ENCODE measurements around the gene PHKA2.

Gene PHKA2

GRCh38 chrX:18920566-18920965 lies 63.3 kb downstream of the PHKA2 start:
- H3K27ac ChIP-seq, result no peak overlapping the region
- no peaks in the 10 kb centered on the region for H3K9me3 ChIP-seq (ENCODE audit: control insufficient read depth, low read length)
- no peak overlapping the region for H3K4me3 ChIP-seq (ENCODE audit: low read depth, low read length)
- no peaks in the 10 kb centered on the region for H3K79me2 ChIP-seq
- TF ChIP-seq CTCF (IDR thresholded peaks at IDR 0.05), result no peak
- H3K4me1 ChIP-seq, result no peaks in the 10 kb centered on the region
- H2AFZ ChIP-seq, result no peak overlapping the region
- H3K4me2 ChIP-seq (ENCODE audit: low read length), result no peak overlapping the region
- H3K27me3 ChIP-seq (ENCODE audit: control insufficient read depth, insufficient read depth, low read length), result no peaks in the 10 kb centered on the region
- no peaks in the 10 kb centered on the region for H3K36me3 ChIP-seq (ENCODE audit: control insufficient read depth, insufficient read depth, low read length)
- no peak overlapping the region for H3K9ac ChIP-seq

GRCh38 chrX:18920079-18920478 lies 63.8 kb downstream of the PHKA2 start:
- Histone ChIP-seq H3K79me2 (no peaks in the 10 kb centered on the region), H3K9me3 (ENCODE audit: control insufficient read depth, low read length) (no peaks in the 10 kb centered on the region), H3K4me2 (ENCODE audit: low read length) (no peak overlapping the region), H3K36me3 (ENCODE audit: control insufficient read depth, insufficient read depth, low read length) (no peaks in the 10 kb centered on the region), H3K9ac (no peak overlapping the region), H3K4me3 (ENCODE audit: low read depth, low read length) (no peak overlapping the region), H3K27ac (no peak overlapping the region), H3K27me3 (ENCODE audit: control insufficient read depth, insufficient read depth, low read length) (no peaks in the 10 kb centered on the region), H3K4me1 (no peaks in the 10 kb centered on the region), H2AFZ (no peak overlapping the region)
- TF ChIP-seq CTCF (IDR thresholded peaks at IDR 0.05), result no peak

GRCh38 chrX:18917831-18918230 lies 66.1 kb downstream of the PHKA2 start:
- Histone ChIP-seq H3K4me1 (no peaks in the 10 kb centered on the region), H3K36me3 (ENCODE audit: control insufficient read depth, insufficient read depth, low read length) (no peaks in the 10 kb centered on the region), H3K9ac (no peak overlapping the region), H3K9me3 (ENCODE audit: control insufficient read depth, low read length) (no peaks in the 10 kb centered on the region), H2AFZ (no peak overlapping the region), H3K79me2 (no peaks in the 10 kb centered on the region), H3K27ac (no peak overlapping the region), H3K27me3 (ENCODE audit: control insufficient read depth, insufficient read depth, low read length) (no peaks in the 10 kb centered on the region), H3K4me2 (ENCODE audit: low read length) (no peak overlapping the region), H3K4me3 (ENCODE audit: low read depth, low read length) (no peak overlapping the region)
- no peak for TF ChIP-seq CTCF (IDR thresholded peaks at IDR 0.05)

GRCh38 chrX:18906286-18906685 lies 77.6 kb downstream of the PHKA2 start:
- TF ChIP-seq CTCF (IDR thresholded peaks at IDR 0.05), result no peak
- no peak overlapping the region for H3K27ac ChIP-seq
- H3K4me1 ChIP-seq, result no peaks in the 10 kb centered on the region
- H3K4me2 ChIP-seq (ENCODE audit: low read length), result no peak overlapping the region
- no peak overlapping the region for H2AFZ ChIP-seq
- H3K27me3 ChIP-seq (ENCODE audit: control insufficient read depth, insufficient read depth, low read length), result no peaks in the 10 kb centered on the region
- no peaks in the 10 kb centered on the region for H3K36me3 ChIP-seq (ENCODE audit: control insufficient read depth, insufficient read depth, low read length)
- no peak overlapping the region for H3K9ac ChIP-seq
- H3K9me3 ChIP-seq (ENCODE audit: control insufficient read depth, low read length), result no peaks in the 10 kb centered on the region
- H3K4me3 ChIP-seq (ENCODE audit: low read depth, low read length), result no peak overlapping the region
- H3K79me2 ChIP-seq, result no peaks in the 10 kb centered on the region

- no peak overlapping the region for H3K4me3 ChIP-seq (ENCODE audit: low read depth, low read length)
- H3K79me2 ChIP-seq, result no peaks in the 10 kb centered on the region
- H3K9me3 ChIP-seq (ENCODE audit: control insufficient read depth, low read length), result no peaks in the 10 kb centered on the region
- no peak overlapping the region for H3K27ac ChIP-seq
- TF ChIP-seq CTCF (IDR thresholded peaks at IDR 0.05), result no peak
- H2AFZ ChIP-seq, result no peak overlapping the region
- H3K4me1 ChIP-seq, result no peaks in the 10 kb centered on the region
- no peak overlapping the region for H3K4me2 ChIP-seq (ENCODE audit: low read length)
- H3K27me3 ChIP-seq (ENCODE audit: control insufficient read depth, insufficient read depth, low read length), result no peaks in the 10 kb centered on the region
- no peaks in the 10 kb centered on the region for H3K36me3 ChIP-seq (ENCODE audit: control insufficient read depth, insufficient read depth, low read length)
- no peak overlapping the region for H3K9ac ChIP-seq
Observed at GRCh38 chrX:18900401-18900976, 83.4 kb downstream of the PHKA2 start.
